HCT116 (cell line): ENCODE results near the gene NYAP1.

ENCODE experiments used
- CEBPB ChIP-seq: IDR thresholded peaks from 2 replicates; pipeline ENCODE4 v1.6.1; 2012; ENCODE audit warnings: low read depth
- EZH2 ChIP-seq: fragments of 200-600 bp; sonication (generic); IDR thresholded peaks from 2 replicates; pipeline ENCODE4 v1.6.1; 2017; ENCODE audit warnings: antibody characterized with exemption, mixed run types
- JUND ChIP-seq: IDR thresholded peaks from 2 replicates; pipeline ENCODE4 v1.6.1; 2012
- POLR2A ChIP-seq: IDR thresholded peaks from 2 replicates; pipeline ENCODE4 v1.7.0; 2011; ENCODE audit warnings: borderline replicate concordance; ENCODE audit not compliant: insufficient read depth, insufficient read length; ENCODE audit errors: extremely low read depth
- RAD21 ChIP-seq: IDR thresholded peaks from 2 replicates; pipeline ENCODE4 v1.6.1; 2012; ENCODE audit warnings: low read depth, mild to moderate bottlenecking
- YY1 ChIP-seq: IDR thresholded peaks from 2 replicates; pipeline ENCODE4 v1.6.1; 2011; ENCODE audit warnings: low read length, low read depth, moderate library complexity, mild to moderate bottlenecking; ENCODE audit not compliant: insufficient replicate concordance; ENCODE audit errors: extremely low read depth
- TF ChIP-seq, protein P1 (sequence below), 3 experiments: fragments of 200-600 bp in 1 of 3; sonication (generic) in 1 of 3; IDR thresholded peaks in 2 of 3; conservative IDR thresholded peaks in 1 of 3; 2 replicates each; pipeline ENCODE4 v1.5.1; 2012 to 2017; ENCODE audit warnings: low read depth in 2 of 3, low read length in 2 of 3, antibody characterized with exemption in 1 of 3, borderline replicate concordance in 1 of 3, control low read depth in 1 of 3, mild to moderate bottlenecking in 1 of 3, mixed read lengths in 1 of 3, mixed run types in 1 of 3, moderate library complexity in 1 of 3; ENCODE audit not compliant: insufficient read depth in 1 of 3
- TF ChIP-seq, protein P2 (sequence below): IDR thresholded peaks from 2 replicates; pipeline ENCODE4 v1.6.1; 2012

DNA sequence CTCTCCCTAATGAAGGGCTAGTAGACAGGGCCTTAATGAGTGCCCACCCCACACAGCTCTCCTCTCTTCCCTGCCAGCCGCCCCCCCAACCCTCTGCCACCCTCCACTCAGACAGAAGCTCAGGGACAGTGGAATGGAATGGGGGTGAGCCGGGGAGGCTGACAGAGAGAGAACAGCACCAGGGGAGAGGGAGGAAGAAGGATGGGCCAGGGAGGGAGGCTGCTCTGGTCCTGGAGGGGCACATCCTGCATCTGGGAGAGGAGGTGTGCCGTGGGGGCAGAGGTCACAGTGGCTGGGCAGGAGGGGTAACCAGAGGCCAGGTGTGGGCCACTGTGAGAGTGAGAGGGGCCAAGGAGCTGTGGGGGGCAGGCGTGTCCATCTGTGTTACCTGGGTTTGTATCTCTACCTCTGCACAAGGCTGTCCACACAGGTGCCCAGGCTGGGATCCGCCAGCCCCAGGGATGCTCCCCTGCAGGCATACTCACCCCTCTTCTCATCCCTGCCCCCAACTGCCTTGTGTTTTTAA, 2.4 kb downstream of the NYAP1 start:
- TF ChIP-seq, protein P1, sequence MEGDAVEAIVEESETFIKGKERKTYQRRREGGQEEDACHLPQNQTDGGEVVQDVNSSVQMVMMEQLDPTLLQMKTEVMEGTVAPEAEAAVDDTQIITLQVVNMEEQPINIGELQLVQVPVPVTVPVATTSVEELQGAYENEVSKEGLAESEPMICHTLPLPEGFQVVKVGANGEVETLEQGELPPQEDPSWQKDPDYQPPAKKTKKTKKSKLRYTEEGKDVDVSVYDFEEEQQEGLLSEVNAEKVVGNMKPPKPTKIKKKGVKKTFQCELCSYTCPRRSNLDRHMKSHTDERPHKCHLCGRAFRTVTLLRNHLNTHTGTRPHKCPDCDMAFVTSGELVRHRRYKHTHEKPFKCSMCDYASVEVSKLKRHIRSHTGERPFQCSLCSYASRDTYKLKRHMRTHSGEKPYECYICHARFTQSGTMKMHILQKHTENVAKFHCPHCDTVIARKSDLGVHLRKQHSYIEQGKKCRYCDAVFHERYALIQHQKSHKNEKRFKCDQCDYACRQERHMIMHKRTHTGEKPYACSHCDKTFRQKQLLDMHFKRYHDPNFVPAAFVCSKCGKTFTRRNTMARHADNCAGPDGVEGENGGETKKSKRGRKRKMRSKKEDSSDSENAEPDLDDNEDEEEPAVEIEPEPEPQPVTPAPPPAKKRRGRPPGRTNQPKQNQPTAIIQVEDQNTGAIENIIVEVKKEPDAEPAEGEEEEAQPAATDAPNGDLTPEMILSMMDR (IDR thresholded peaks at IDR 0.05 in 2 of 3, conservative IDR thresholded peaks at IDR 0.05 in 1 of 3; ENCODE audit: borderline replicate concordance in 1 of 3, insufficient read depth in 1 of 3, low read depth in 2 of 3, low read length in 2 of 3) = no peak
- TF ChIP-seq, protein P2, sequence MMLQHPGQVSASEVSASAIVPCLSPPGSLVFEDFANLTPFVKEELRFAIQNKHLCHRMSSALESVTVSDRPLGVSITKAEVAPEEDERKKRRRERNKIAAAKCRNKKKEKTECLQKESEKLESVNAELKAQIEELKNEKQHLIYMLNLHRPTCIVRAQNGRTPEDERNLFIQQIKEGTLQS = no peak
- no peak for TF ChIP-seq CEBPB
- TF ChIP-seq EZH2 = no peak
- no peak for TF ChIP-seq POLR2A
- TF ChIP-seq JUND = no peak
- TF ChIP-seq YY1 = no peak
- no peak for TF ChIP-seq RAD21
